HG03045 (cell line): Measurements from ENCODE around the gene NKX2-3.

Experiments
- ATAC-seq: cut with Tn5 transposase; IDR thresholded peaks from one replicate; pipeline ENCODE4 v1.9.1; 2021; ENCODE audit warnings: mild to moderate bottlenecking, moderate library complexity; ENCODE audit not compliant: unreplicated experiment

Gene NKX2-3

DNA sequence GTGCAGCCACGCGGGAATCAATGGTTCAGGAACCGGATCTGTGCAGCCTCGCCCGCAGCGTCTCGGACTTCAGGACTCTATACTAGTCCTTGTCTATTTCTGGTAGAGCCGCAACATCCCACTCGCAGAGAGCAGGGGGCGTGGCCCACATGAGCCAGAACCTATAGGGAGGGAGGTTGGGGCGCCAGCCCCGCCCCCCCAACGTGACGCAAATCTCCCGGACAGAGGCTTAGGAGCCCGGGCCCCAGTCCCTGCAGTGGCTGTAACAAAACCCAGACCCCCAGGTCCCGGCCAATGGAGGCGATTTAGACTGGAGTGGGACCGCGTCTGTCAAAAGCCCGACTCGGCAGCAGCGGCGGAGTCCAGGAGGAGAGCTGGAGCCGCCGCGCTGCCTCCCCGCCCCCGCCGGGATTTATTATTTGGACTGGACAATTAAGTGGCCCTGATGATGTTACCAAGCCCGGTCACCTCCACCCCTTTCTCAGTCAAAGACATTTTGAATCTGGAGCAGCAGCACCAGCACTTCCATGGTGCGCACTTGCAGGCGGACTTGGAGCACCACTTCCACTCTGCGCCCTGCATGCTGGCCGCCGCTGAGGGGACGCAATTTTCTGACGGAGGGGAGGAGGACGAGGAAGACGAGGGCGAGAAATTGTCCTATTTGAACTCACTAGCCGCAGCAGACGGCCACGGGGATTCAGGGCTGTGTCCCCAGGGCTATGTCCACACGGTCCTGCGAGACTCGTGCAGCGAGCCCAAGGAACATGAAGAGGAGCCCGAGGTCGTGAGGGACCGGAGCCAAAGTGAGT lies at the start of gene NKX2-3:
TSS of gene NKX2-3 (plus strand) at position 256 of the 809 bp plus-strand sequence. CDS start at position 446, 190 bp downstream.
- ATAC-seq = no peak

DNA sequence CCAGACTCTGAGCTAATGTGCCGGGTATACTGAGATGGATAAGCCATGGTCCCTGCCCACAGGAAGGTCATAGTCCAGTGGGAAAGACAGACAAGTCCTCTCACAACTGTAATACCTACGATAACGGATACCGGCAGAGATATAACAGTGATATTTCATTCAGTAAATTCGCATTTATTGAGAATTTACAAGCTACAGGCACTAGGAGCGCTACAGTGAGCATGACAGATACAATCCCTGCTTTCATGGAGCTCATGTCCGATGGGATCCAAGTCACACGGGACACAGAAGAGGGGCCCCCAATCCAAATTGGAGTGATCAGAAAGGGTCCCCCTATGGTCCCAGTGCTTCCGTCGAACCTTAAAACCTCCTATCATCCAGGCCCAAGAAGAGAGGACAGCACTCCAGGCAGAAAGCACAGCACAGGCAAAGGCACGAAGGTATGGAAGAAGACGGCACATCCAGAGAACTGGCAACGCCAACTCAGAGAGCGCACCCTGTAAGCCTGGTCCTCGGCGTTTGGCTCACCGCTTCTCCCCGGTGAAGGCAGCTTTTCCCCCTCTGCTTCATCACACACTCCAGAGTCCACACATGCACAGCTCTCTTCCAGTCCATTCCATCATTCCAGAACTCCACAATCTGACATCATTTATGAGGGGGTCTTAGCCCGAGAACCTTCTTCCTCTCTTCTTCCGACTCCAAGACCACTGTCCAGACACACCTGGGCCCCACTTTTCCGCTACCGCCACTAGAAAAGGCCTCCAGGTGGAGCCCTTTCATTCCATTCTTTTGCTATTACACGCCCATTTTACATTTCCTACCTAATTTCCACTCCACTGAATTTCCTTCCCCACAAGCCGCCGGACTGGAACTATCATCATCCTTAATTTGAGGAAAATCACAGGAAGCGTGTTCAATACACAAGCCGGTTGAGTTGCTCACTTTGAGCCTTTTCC lies 47.8 kb upstream of the NKX2-3 start:
- ATAC-seq = no peak

DNA sequence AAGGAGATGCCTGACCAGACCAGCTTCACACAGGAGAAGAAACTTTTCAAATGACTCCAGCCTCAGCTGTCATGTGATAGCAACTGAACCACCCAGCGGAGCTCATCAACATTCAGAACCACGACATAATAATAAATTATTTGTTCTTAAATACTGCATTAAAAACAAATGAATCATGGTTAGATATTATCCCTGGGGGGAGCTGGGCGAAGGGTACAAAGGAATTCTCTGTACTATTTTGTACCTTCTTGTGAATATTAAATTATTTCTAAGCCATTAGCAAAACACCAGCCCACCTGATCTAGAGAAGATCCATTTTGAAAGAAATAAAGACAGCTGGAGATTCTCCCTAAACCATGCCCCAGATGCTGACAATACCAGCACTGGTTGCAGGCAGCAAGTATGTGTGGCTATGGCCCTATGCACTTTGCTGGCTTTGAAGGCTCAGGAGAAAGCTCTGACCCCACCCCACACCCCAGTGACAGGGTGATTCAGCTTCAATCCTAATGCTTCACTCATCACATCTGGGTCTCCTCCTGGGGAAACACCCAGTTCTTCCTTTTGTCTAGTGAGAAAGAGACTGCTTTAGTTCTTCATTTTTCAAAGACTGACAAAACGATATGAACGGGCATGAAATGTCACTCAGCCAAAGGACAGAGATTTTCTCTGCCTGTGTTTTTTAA lies 45.5 kb upstream of the NKX2-3 start:
- no peak for ATAC-seq

DNA sequence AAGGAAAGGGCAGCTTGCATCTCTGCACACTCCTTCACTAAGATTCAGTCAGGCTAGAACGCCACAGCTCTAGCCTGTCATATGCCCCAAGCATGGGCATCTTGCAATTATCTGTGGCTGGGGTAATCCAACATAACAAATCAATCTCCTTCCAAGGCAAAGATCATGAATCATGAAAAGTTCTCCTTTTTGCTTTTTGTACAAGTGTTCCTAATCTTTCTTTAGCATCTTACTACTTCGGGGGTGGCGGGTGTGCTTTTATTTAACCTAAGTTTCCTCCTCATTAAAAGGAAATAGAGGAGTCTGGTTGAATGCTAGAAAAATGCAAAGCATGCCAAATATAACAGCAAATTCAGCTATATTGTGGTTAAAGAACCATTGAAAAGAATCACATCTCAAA lies 43.5 kb upstream of the NKX2-3 start:
- ATAC-seq = no peak

DNA sequence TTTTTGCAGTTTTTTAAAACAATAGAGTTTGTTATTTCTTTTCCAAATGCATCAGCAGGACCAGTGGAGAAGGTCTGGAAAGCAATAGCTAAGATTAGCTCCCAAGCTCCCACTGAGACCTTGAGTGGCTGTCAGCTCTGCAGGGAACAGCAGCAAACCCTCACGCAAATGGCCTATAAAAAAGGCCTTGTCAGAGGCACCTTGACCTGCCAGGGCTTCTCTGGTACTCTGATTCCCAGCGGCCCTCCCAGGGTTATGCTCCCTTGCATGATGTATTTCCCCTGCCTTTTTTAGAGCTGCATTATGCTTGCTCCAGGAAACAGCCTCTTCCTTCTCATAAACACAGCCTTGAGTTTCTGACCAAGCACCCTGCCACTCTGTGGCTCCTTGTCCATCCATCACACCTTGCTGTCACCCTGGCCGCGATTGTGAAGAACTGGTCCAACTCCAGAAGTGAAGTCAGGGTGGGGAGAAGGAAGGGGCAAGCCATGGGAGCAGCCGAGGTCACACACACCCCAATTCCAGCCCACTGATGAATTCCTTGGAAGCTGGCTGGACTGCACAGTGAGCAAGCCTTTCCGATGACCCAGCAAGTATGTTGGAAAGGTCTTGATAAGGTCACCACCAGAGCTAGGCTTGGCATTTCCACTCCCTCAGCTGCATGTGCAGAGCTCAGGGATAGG lies 35.3 kb upstream of the NKX2-3 start:
- no peak for ATAC-seq

DNA sequence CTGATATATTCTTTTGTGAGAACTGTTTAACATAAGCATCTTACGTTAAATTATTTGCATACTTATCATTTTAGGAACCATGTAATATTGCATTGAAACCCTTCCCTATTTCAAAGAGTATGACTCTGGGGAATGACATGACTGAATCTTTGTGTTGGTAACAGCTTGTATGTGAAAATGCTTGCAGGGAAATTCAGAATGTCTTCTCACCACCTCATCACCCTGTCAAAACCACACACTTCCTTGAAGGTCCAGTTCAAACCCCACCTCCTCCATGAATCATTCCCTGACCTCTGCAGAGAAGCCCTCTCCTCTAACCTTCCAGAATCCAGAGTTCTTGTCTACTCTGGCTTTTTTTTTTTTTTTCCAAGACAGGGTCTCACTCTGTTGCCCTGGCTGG lies 26.3 kb upstream of the NKX2-3 start:
- no peak for ATAC-seq

DNA sequence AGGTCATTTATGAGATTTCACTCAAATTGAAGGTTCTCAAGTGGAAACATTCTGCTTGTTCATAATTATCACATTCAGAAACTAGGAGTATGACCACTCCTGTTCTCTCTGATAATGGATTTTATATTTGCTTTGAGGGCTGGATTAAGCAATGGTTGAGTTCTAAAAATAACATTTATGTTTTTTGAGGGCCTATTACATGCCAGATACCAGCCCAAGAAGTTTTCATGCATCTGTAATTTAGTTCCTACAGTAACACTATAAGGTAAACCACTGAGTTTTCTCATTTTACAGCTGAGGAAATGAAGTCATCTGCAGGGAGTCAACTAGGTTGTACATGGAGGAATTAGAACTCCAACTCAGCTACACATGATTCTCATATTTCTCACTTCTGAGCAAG lies 25.5 kb upstream of the NKX2-3 start:
- no peak for ATAC-seq

DNA sequence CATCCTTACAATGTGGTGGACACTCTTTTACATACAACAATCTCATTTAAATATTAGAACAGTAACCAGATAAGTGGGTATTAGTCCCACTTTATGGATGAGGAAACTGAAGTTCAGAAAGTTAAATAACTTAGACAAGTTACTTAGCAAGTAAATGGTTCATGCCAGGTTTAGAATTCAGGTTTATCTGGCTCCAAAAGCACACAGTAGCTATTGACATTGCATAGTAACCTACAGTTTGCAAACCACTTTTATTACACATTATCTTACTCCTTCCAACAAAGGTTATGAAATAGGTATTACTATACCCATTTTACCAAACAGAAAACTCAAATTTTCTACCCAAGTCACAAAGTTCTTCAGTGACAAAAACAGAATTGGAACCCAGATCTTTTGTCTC lies 19.7 kb upstream of the NKX2-3 start:
- no peak for ATAC-seq

DNA sequence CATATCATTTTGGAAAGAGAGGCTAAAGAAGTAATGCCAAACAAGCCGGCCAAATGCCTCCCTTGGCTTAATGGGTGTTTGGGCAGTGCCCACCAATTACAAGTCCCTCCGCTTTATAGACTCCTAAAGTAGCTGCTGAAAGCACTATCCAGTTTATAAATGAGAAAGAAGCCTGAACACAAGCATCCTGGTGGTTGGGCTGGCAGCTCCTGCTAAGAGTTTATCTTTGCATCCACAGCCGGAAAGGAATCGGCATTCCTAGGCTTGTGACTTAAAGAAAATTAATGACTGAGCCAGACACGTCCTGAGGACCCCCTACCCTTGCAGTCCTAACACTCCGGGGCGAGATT lies 13.1 kb upstream of the NKX2-3 start:
- no peak for ATAC-seq

DNA sequence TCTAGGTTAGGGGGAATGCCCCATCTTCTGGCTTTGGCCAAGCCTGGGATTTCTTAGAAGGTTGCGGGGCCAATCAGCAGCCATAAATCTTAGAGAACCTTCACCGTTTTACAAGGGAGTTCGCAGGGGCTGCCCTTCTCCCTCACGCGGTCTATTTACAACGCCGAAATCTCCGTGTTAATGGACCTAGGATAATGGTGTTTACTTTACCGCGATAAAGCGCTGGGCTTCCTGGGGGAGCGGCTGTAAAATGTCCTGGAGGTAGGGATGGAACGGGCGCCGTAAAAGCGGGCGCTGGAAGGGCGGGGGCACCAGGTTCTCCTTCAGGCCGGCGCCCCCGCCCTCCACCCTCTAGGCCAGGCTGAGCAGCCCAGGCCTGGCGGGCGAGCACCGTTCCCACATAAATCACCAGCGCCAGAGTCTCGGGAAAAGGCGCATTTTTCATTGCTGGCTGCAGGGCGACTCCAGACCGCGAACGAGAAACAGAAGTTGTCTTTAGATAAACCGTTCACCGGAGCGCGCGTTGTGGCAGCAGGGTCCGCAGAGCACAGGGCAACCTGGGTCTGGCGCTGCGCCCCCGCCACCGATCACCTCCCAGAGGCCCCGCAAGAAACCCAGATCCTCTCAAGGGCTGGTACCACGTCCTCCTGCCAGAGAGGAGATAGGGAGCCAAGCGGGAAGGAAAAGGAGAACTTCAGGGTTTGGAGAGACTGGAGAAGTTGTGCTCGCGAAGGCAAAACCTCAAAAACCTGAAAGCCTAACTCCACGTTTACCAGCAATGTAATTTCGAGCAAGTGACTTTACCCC lies 12.5 kb upstream of the NKX2-3 start:
- no peak for ATAC-seq

DNA sequence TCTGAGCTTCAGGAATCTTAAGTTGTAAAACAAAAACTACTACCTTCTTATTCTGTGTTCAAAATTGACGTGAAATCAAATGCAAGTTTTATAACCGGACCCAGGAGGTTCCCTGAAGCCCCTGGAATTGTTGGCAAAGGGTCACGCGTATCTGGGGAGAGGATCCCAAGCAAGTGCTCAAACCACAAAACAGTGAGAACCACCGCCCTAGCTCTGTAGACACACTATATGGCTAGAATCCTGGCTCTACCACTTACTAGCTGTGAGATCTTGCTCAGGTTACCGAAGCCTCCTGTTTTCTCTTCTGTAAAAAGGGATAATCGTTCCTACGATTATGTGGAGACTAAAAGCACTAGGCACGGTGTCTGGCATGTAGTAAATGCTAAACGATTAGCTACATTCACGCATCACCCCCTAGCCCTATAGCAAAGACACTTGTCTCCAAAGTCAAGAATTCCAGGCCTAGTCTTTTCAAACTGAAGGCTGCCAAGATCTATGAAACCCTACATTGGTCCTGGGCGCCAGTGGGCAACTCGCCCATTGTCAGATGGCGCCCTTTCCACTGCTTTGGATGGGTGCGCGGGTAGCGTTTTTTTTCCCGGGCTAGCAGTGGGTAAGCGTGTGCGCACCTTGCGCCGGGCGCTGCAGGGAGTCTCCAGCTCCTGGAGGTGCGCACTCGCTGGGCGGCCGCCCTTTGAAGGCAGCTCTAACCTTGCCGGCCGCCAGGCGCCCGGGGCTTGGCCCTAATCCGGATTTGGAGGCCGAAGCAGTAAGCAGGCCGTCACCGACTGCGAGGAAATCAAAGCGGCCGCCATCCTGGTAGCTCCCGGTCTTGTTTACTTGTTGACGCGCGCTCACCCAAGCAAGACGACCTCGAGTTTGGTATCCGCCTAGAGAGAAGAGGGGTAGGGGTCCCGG lies 11.6 kb upstream of the NKX2-3 start:
- no peak for ATAC-seq

DNA sequence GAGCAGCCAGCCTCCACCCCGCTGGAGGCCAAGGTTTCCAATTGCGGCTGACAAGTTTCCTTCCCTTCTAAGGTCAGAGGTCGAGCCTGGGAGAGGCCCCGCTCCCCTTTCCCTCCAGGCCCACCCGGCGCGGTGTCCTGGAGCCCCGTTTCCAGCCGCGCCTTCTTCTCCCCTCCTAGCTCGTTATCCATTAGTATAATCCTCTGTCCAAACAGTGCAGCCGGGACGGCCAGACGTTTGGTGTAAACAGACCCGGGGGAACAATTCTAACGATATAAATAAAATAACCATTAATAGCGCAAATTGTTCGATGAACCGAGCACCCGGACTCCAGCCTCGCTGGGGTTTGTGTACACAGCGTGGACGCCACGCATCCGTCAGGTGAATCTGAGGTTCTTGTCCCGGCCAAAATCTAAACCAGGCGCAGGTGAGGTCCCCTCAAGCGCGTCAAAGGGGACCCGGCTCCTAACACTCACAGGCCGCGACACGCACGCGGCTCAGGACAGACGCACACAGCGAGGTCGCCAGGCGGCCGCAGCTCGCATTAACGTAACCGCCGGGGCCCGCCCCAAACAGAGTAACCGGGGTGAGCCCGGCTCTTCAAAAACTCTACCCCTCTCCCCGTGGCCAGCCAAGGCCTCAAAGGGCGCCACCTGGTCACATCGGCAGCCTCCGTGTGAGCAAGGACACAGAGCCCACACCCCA lies 10.8 kb upstream of the NKX2-3 start:
- no peak for ATAC-seq

DNA sequence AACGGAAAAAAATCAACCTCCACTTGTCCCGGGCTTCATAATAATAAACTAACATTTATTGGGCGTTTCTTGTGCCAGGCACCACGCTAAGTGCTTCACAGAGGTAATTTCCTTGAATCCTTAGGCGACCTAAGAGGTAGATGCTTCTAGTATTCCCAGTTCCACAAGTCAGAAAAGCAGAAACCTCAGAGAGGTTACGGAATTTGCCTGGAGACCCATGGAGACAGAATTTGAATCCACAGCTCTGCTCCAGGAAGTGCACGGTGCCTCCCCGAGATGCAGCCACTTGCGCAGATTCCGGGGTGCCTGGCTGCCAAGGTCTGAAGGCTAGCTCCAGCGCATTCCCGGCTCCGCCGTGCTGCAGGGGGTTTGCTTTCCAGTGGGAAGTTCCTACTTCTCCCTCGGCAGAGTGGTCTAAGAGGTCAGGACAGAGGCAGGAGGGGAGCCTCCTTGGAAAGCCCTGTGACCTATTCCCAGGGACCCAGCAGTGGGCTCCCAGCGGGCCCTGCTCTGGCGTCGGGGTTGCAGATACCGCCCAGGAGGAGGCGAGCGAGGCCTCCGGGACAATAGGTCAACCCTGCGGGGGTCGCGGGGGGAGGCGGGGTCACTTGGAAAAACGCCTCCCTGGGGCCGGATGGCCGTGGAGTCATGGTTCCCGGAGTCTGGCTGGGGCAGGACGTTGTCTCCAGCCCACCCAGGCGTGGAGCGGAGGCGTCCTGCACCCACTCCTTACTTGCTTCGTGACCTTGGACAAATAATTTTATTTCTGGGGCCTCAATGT lies 10.1 kb upstream of the NKX2-3 start:
- ATAC-seq = no peak

DNA sequence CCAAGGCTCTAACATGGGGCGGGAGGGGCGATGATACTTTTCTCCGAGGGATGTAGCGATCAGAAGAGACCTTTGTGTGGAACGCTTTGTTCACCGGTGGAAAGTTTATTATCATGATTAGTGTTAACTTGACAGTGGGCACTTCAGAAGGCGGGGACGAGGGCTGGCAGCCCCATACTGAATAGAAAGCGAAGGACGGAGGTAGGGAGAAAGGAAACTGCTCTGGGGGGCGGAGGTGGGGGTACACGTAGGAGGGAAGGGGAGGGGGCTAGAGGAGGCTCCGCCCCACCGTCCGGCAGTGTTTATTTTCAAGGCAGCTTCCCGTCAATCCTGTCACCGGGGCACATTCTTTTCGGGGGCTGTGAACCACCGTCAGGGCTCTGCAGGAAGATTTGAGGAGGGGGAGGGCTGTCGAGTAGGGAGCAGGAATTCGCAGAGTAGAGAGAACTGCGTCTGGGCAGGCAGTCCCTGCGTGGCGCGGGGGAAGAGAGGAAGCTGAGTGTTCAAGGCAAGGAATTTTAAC lies 9.4 kb upstream of the NKX2-3 start:
- no peak for ATAC-seq

DNA sequence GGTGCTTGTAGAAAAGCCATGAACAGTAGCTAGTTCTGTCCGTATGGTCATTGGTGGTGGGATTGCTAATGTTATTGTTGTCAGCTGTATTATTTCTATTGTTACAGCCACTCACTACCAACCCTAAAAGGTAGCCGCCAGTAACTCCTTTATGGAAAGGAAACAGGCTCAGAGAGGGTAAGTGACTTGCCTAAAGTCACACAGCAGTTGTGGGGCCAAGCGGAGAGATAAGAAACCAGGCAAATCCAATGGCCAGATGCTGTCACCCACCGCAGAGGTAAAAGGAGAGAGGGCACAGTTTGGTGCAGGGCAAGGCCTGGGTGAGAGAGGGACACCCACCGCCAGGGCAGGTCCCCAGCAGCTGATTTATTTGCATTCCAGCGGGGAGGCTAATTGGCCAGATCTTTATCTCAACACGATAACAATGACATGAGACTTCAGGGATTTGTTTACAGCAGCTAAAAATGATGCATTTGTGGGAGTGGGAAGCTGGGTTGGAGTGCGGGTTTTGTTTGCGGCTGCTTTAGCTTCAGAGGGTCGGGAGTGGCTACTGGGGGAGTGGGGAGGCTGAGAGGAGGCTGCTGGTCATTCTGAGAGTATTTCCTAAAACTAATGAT lies 8.6 kb upstream of the NKX2-3 start:
- no peak for ATAC-seq

DNA sequence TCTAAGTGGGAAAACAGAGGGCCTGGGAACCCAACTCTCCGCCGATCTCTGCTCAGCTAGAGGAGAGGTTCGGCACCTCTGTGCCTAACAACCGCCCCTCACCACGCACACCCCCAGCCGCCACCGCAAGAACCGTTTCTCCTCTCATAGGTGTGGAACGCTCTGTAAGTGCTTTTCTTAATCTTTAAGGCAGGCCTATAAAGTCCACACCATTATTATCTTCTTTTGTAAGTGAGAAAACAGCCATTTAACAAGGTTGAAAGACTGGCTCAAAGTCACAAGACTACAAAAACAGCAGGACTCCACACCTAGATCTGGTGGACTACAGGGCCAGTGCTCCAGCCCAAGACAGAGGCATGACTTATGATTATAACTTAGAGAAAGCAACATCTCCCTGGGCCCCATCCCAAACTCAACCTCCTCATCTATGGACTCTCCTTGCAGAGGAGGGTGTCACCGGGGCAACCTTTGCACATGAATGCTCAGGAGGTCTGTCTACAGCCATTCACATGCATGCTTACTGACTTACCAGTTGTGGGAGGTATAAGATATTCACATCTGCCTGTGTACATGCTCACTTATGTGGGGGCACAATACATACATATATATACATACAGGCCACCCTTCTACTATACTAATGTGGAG lies 7.9 kb upstream of the NKX2-3 start:
- no peak for ATAC-seq
